HG02571 (cell line): Measurements from ENCODE around the gene RAB37.
A peak's percentile ranks its signal among the peaks of the same experiment; 100 is the strongest.

Experiments used
- ATAC-seq: cut with Tn5 transposase; IDR thresholded peaks from one replicate; pipeline ENCODE4 v1.9.1; 2021; ENCODE audit warnings: mild to moderate bottlenecking, moderate library complexity; ENCODE audit not compliant: unreplicated experiment

The RAB37 gene

GRCh38 chr17:74744714-74745547 lies 7.9 kb downstream of the RAB37 start:
- ATAC-seq = no peak

- ATAC-seq = no peak
These were observed 8.6 kb downstream of the RAB37 start for GRCh38 chr17:74745548-74746177.

GRCh38 chr17:74746376-74746775 lies 9.3 kb downstream of the RAB37 start:
- ATAC-seq = no peak

- ATAC-seq = no peak
These were observed 9.9 kb downstream of the RAB37 start for GRCh38 chr17:74746922-74747321.

GRCh38 chr17:74748279-74748528 lies 11.1 kb downstream of the RAB37 start:
- no peak for ATAC-seq

GRCh38 chr17:74748529-74749278 lies 11.6 kb downstream of the RAB37 start, which contains the start of gene NHERF1:
Gene NHERF1, plus strand, starts transcription at chr17:74748628. Its CDS starts 219 bp downstream, at chr17:74748847.
- peak; percentile 84 for ATAC-seq

GRCh38 chr17:74749279-74750038 lies 12.4 kb downstream of the RAB37 start:
- peak; percentile 9 for ATAC-seq

- ATAC-seq = no peak
These were observed 12.9 kb downstream of the RAB37 start for GRCh38 chr17:74750039-74750326.

- no peak for ATAC-seq
These were observed 13.4 kb downstream of the RAB37 start for GRCh38 chr17:74750327-74751069.

- no peak for ATAC-seq
These were observed 15.4 kb downstream of the RAB37 start for GRCh38 chr17:74752415-74752814.

- ATAC-seq = no peak
These were observed 15.9 kb downstream of the RAB37 start for GRCh38 chr17:74752822-74753401.

GRCh38 chr17:74754832-74755231 lies 17.8 kb downstream of the RAB37 start:
- no peak for ATAC-seq

GRCh38 chr17:74755533-74755932 lies 18.5 kb downstream of the RAB37 start:
- no peak for ATAC-seq

- ATAC-seq = no peak
These were observed 19.8 kb downstream of the RAB37 start for GRCh38 chr17:74756891-74757290.

- no peak for ATAC-seq
These were observed 20.4 kb downstream of the RAB37 start for GRCh38 chr17:74757502-74757901.

- ATAC-seq = no peak
These were observed 21.1 kb downstream of the RAB37 start for GRCh38 chr17:74757931-74758847.

- ATAC-seq = no peak
These were observed 21.8 kb downstream of the RAB37 start for GRCh38 chr17:74758848-74759168.

- ATAC-seq = no peak
These were observed 22.3 kb downstream of the RAB37 start for GRCh38 chr17:74759243-74759801.

GRCh38 chr17:74759941-74760340 lies 22.9 kb downstream of the RAB37 start:
- ATAC-seq = no peak
